Fibroblast of lung (primary cell): ENCODE data around the gene CMTM7. TPM values are rescaled to one million over a fixed set of nuclear protein-coding genes. Genes with fewer than 3 reads are reported as not detected.

Experiments
- DNase-seq, 2 donors: peaks; one replicate each; pipeline versions ENCODE4 v3.0.0 to v3.0.0-alpha.2; 2010; ENCODE audit warnings: low read depth in 2 of 2
- H2AFZ ChIP-seq: 2 replicates; pipeline ENCODE4 v1.5.1; 2012; ENCODE audit warnings: low read length, control low read depth, inconsistent platforms
- H3K27ac ChIP-seq: 2 replicates; pipeline ENCODE4 v1.5.1; 2011; ENCODE audit warnings: low read length, control low read depth; ENCODE audit not compliant: insufficient read depth
- H3K27me3 ChIP-seq: 2 replicates; pipeline ENCODE4 v1.5.1; 2011; ENCODE audit warnings: mild to moderate bottlenecking, low read length; ENCODE audit not compliant: control insufficient read depth, insufficient read depth
- H3K36me3 ChIP-seq: 2 replicates; pipeline ENCODE4 v1.5.1; 2011; ENCODE audit warnings: low read length; ENCODE audit not compliant: control insufficient read depth, insufficient read depth
- H3K4me1 ChIP-seq: 2 replicates; pipeline ENCODE4 v1.5.1; 2011; ENCODE audit warnings: low read length; ENCODE audit not compliant: control insufficient read depth, insufficient read depth; ENCODE audit errors: extremely low read depth
- H3K4me2 ChIP-seq: 2 replicates; pipeline ENCODE4 v1.5.1; 2011; ENCODE audit warnings: low read length, control low read depth; ENCODE audit not compliant: insufficient read depth; ENCODE audit errors: extremely low read depth
- H3K4me3 ChIP-seq, 4 experiments: fragments of 200-600 bp in 1 of 4; sonication (generic) in 1 of 4; replicated peaks in 1 of 4; 2 replicates each; pipeline ENCODE4 v1.5.1; 2011 to 2016; ENCODE audit warnings: low read length in 4 of 4, low read depth in 3 of 4, mild to moderate bottlenecking in 3 of 4, control low read depth in 2 of 4, inconsistent platforms in 1 of 4, mixed read lengths in 1 of 4; ENCODE audit not compliant: insufficient read depth in 1 of 4; ENCODE audit errors: control extremely low read depth in 1 of 4
- H3K79me2 ChIP-seq: 2 replicates; pipeline ENCODE4 v1.5.1; 2012; ENCODE audit warnings: mild to moderate bottlenecking, low read length, inconsistent platforms; ENCODE audit not compliant: control insufficient read depth, insufficient read depth
- H3K9ac ChIP-seq: 2 replicates; pipeline ENCODE4 v1.5.1; 2011; ENCODE audit warnings: mild to moderate bottlenecking, low read length, control low read depth; ENCODE audit not compliant: insufficient read depth
- H3K9me3 ChIP-seq: 2 replicates; pipeline ENCODE4 v1.5.1; 2012; ENCODE audit warnings: low read depth, low read length; ENCODE audit not compliant: control insufficient read depth, insufficient read depth
- H4K20me1 ChIP-seq: 2 replicates; pipeline ENCODE4 v1.5.1; 2011; ENCODE audit warnings: low read length; ENCODE audit not compliant: control insufficient read depth, insufficient read depth; ENCODE audit errors: extremely low read depth
- EZH2 ChIP-seq: IDR thresholded peaks from 2 replicates; pipeline ENCODE4 v1.5.1; 2012; ENCODE audit warnings: low read length, control low read depth, mild to moderate bottlenecking; ENCODE audit errors: missing control alignments
- polyA plus RNA-seq, 2 donors: library from polyadenylated mRNA; depleted of rRNA in 1 of 2; stranded (reverse) in 1 of 2; unstranded in 1 of 2; fragments of >200 nt; gene quantifications; 2 replicates each; pipeline ENCODE4 v1.2.1, GENCODE V29; 2011 to 2012; ENCODE audit warnings: missing spikeins in 1 of 2
- total RNA-seq: library from RNA; depleted of rRNA; stranded (reverse); fragments of >200 nt; gene quantifications from 2 replicates; pipeline ENCODE4 v1.2.1, GENCODE V29; 2014
- TF ChIP-seq, protein P1 (sequence below), 2 donors: IDR thresholded peaks in 1 of 2; conservative IDR thresholded peaks in 1 of 2; 1 replicate in 1 of 2; 2 replicates in 1 of 2; pipeline ENCODE4 v1.5.1; 2011 to 2012; ENCODE audit warnings: low read length in 2 of 2, control low read depth in 1 of 2, inconsistent platforms in 1 of 2, low read depth in 1 of 2, mild to moderate bottlenecking in 1 of 2

CMTM7 gene
- total and polyA plus RNA-seq, 2 donors (not counting 1 experiment from before 2014, with no cell fraction given): 3.5 to 9.3 TPM

- Histone ChIP-seq H3K9ac (no peak overlapping the region), H4K20me1 (no peaks in the 10 kb centered on the region), H3K36me3 (no peaks in the 10 kb centered on the region), H3K9me3 (no peaks in the 10 kb centered on the region), H3K79me2 (no peaks in the 10 kb centered on the region), H3K4me2 (no peak overlapping the region), H3K27ac (no peak overlapping the region), H3K27me3 (no peaks in the 10 kb centered on the region), H3K4me1 (no peaks in the 10 kb centered on the region), H2AFZ (no peak overlapping the region), H3K4me3 (no peak overlapping the region)
- TF ChIP-seq, protein P1, sequence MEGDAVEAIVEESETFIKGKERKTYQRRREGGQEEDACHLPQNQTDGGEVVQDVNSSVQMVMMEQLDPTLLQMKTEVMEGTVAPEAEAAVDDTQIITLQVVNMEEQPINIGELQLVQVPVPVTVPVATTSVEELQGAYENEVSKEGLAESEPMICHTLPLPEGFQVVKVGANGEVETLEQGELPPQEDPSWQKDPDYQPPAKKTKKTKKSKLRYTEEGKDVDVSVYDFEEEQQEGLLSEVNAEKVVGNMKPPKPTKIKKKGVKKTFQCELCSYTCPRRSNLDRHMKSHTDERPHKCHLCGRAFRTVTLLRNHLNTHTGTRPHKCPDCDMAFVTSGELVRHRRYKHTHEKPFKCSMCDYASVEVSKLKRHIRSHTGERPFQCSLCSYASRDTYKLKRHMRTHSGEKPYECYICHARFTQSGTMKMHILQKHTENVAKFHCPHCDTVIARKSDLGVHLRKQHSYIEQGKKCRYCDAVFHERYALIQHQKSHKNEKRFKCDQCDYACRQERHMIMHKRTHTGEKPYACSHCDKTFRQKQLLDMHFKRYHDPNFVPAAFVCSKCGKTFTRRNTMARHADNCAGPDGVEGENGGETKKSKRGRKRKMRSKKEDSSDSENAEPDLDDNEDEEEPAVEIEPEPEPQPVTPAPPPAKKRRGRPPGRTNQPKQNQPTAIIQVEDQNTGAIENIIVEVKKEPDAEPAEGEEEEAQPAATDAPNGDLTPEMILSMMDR (conservative IDR thresholded peaks at IDR 0.05 in 1 of 2, IDR thresholded peaks at IDR 0.05 in 1 of 2; ENCODE audit: low read depth in 1 of 2, low read length in 2 of 2): no peak
- DNase-seq: no peak
These were observed 20.0 kb upstream of the CMTM7 start for GRCh38 chr3:32371461-32372212.

DNA sequence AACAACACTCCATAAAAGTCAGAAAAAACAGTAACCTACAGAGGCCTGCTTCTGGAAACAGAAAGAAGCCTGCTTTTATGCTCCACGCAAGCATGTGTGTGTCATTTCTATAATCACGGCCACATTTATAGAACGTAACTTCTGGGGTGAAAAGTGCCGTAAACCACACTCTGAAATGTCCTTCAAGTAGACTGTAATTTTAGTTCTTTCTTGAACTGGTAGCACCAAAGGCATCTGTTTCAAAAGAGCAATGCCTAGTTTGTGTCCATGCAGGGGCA lies 19.5 kb upstream of the CMTM7 start:
- Histone ChIP-seq H3K79me2 (no peaks in the 10 kb centered on the region), H3K9me3 (no peaks in the 10 kb centered on the region), H3K4me2 (no peak overlapping the region), H4K20me1 (no peaks in the 10 kb centered on the region), H3K9ac (no peak overlapping the region), H3K36me3 (no peaks in the 10 kb centered on the region), H3K27me3 (no peaks in the 10 kb centered on the region), H3K27ac (no peak overlapping the region), H3K4me3 (no peak overlapping the region), H2AFZ (no peak overlapping the region), H3K4me1 (no peaks in the 10 kb centered on the region)
- TF ChIP-seq EZH2: no peak
- TF ChIP-seq, protein P1 (conservative IDR thresholded peaks at IDR 0.05 in 1 of 2, IDR thresholded peaks at IDR 0.05 in 1 of 2; ENCODE audit: low read depth in 1 of 2, low read length in 2 of 2): no peak
- DNase-seq: no peak

DNA sequence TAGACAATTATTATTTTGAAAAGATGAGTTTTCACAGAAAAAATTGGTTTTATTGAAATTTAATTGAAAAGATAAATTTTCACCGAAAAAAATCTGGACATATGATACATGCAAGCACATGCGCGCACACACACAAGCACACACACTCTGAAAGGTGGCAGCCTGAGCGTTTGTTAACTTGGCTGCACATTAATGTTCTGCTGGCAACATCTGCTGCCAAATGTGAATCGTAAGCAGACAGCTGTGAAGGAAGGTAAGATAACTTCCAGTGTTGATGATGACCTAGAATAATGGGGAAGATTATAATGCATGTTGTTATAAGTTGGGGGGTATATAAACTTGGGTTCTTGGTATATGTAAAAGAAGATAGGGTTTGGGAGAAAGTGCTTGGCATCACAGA lies 18.4 kb upstream of the CMTM7 start:
- no peaks in the 10 kb centered on the region for H3K36me3 ChIP-seq
- no peak overlapping the region for H3K27ac ChIP-seq
- no peaks in the 10 kb centered on the region for H3K27me3 ChIP-seq
- H3K4me3 ChIP-seq: no peak overlapping the region
- no peak overlapping the region for H3K4me2 ChIP-seq
- no peaks in the 10 kb centered on the region for H3K4me1 ChIP-seq
- H3K9ac ChIP-seq: no peak overlapping the region
- TF ChIP-seq EZH2: no peak
- TF ChIP-seq, protein P1 (conservative IDR thresholded peaks at IDR 0.05 in 1 of 2, IDR thresholded peaks at IDR 0.05 in 1 of 2; ENCODE audit: low read depth in 1 of 2, low read length in 2 of 2): no peak
- no peak overlapping the region for H2AFZ ChIP-seq
- no peaks in the 10 kb centered on the region for H4K20me1 ChIP-seq
- no peak for DNase-seq
- no peaks in the 10 kb centered on the region for H3K9me3 ChIP-seq
- no peaks in the 10 kb centered on the region for H3K79me2 ChIP-seq
